K562 (cell line): ENCODE results near the gene LYPD5. TPM values are rescaled to one million over a fixed set of nuclear protein-coding genes. Genes with fewer than 3 reads are reported as not detected.

Source experiments
- ATAC-seq: fragments of 200-7000 bp; cut with Tn5 transposase; 3 replicates; pipeline ENCODE4 v1.9.1; 2020; ENCODE audit warnings: moderate library complexity
- BruUV-seq: library from RNA; stranded (reverse); fragments of 400-500 nt; replicated peaks from 2 replicates; lab custom pipeline; 2021; lab: Mats Ljungman, UMichigan
- CTCF ChIA-PET: fragments of 300-600 bp; formaldehyde crosslinking; extraction: SDS; loops from one replicate; lab custom pipeline; 2021; ENCODE audit warnings: low intra/inter-chr PET ratio; lab: Yijun Ruan, JAX
- POLR2A ChIA-PET: fragments of 300-600, 350-650 bp; sonication (Branson Sonifier 250); formaldehyde crosslinking; extraction: SDS; loops from one replicate; lab custom pipeline; 2021; ENCODE audit warnings: antibody characterized with exemption, inconsistent platforms; lab: Yijun Ruan, JAX
- DNase-seq, 4 experiments: peaks; one replicate each; pipeline versions ENCODE4 v3.0.0 to v3.0.0-alpha.2; 2011 to 2018; ENCODE audit warnings: low spot score in 3 of 4, mixed read lengths in 3 of 4; ENCODE audit errors: extremely low read depth in 1 of 4
- FAIRE-seq: peaks from 2 replicates; lab custom pipeline; 2011; peaks lifted over from hg19 to GRCh38; lab: Jason Lieb, UNC
- H2AFZ ChIP-seq: 2 replicates; pipeline ENCODE4 v1.6.0; 2011; ENCODE audit warnings: low read depth, low read length, control low read depth, inconsistent platforms
- H3K27ac ChIP-seq: fragments of 200-600 bp; 3 replicates; pipeline ENCODE4 v1.8.0; 2011; ENCODE audit warnings: low read depth, mild to moderate bottlenecking, control low read depth, inconsistent platforms, low read length, moderate library complexity, mixed read lengths; ENCODE audit errors: extremely low read depth
- H3K27me3 ChIP-seq, 2 experiments: fragments of 300-600 bp in 1 of 2; 2 replicates in 1 of 2; 3 replicates in 1 of 2; pipeline versions ENCODE4 v1.6.0 to v1.8.0; 2011; ENCODE audit warnings: inconsistent platforms in 2 of 2, low read length in 2 of 2, mild to moderate bottlenecking in 1 of 2, mixed read lengths in 1 of 2, moderate library complexity in 1 of 2; ENCODE audit not compliant: control insufficient read depth in 2 of 2, insufficient read depth in 2 of 2
- H3K36me3 ChIP-seq: fragments of 300-600 bp; 3 replicates; pipeline ENCODE4 v1.8.0; 2011; ENCODE audit warnings: mild to moderate bottlenecking, low read length, inconsistent platforms; ENCODE audit not compliant: control insufficient read depth, insufficient read depth
- H3K4me1 ChIP-seq, 2 experiments: fragments of 200-600 bp in 1 of 2; replicated peaks in 1 of 2; 2 replicates in 1 of 2; 3 replicates in 1 of 2; pipeline versions ENCODE4 v1.5.1 to v1.8.0; 2011; ENCODE audit warnings: inconsistent platforms in 2 of 2, low read length in 2 of 2, mild to moderate bottlenecking in 1 of 2, mixed read lengths in 1 of 2, moderate library complexity in 1 of 2; ENCODE audit not compliant: control insufficient read depth in 2 of 2, insufficient read depth in 2 of 2
- H3K4me2 ChIP-seq: 2 replicates; pipeline ENCODE4 v1.6.1; 2011; ENCODE audit warnings: low read length, control low read depth, inconsistent platforms, mixed read lengths; ENCODE audit not compliant: insufficient read depth
- H3K4me3 ChIP-seq: fragments of 200-600 bp; sonication (generic), shearing (Covaris generic); 2 replicates; pipeline ENCODE4 v1.5.1; 2016; ENCODE audit warnings: control low read depth, inconsistent platforms
- H3K79me2 ChIP-seq: fragments of 200-600 bp; 3 replicates; pipeline ENCODE4 v1.8.0; 2011; ENCODE audit warnings: low read length, inconsistent platforms; ENCODE audit not compliant: control insufficient read depth, insufficient read depth
- H3K9ac ChIP-seq, 2 experiments: 2 replicates each; pipeline versions ENCODE4 v1.6.0 to v1.6.1; 2011; ENCODE audit warnings: low read depth in 2 of 2, low read length in 2 of 2, control low read depth in 1 of 2, inconsistent platforms in 1 of 2, mild to moderate bottlenecking in 1 of 2, mixed read lengths in 1 of 2; ENCODE audit not compliant: insufficient read depth in 1 of 2
- H3K9me1 ChIP-seq: one replicate; pipeline ENCODE4 v1.6.0; 2011; ENCODE audit warnings: inconsistent platforms, mild to moderate bottlenecking, low read length, moderate library complexity; ENCODE audit not compliant: control insufficient read depth, insufficient read depth
- H3K9me3 ChIP-seq: replicated peaks from 2 replicates; pipeline ENCODE4 v1.5.1; 2011; ENCODE audit warnings: low read depth, low read length, inconsistent platforms; ENCODE audit not compliant: control insufficient read depth, insufficient read depth
- H4K20me1 ChIP-seq: replicated peaks from 2 replicates; pipeline ENCODE4 v1.6.1; 2011; ENCODE audit warnings: low read length, inconsistent platforms, mixed read lengths; ENCODE audit not compliant: control insufficient read depth, insufficient read depth
- ILK ChIP-seq: fragments of 450-650 bp; IDR thresholded peaks from 2 replicates; pipeline ENCODE4 v1.6.1; 2016; ENCODE audit warnings: missing genetic modification characterization, low read depth, mild to moderate bottlenecking, missing compliant biosample characterization, moderate library complexity, borderline replicate concordance
- ZFPM2 ChIP-seq: fragments of 250-450 bp; sonication (Bioruptor Pico); IDR thresholded peaks from 2 replicates; pipeline ENCODE4 v1.5.1; 2022; ENCODE audit warnings: mild to moderate bottlenecking
- ZNF41 ChIP-seq: fragments of 250-450 bp; sonication (Bioruptor Pico); conservative IDR thresholded peaks from 2 replicates; pipeline ENCODE4 v1.4.0; 2020; ENCODE audit warnings: mild to moderate bottlenecking
- in situ Hi-C: fragments of 300-500 bp; cut with MboI; formaldehyde crosslinking; loops from 4 replicates; pipeline ENCODE4 v1.15.0; 2018; ENCODE audit warnings: inconsistent platforms, mixed read lengths
- intact Hi-C: fragments of 100-400 bp; cut with micrococcal nuclease; formaldehyde crosslinking; loops from 2 replicates; pipeline ENCODE4 v1.14.2; 2022
- polyA plus RNA-seq, 8 experiments: library from polyadenylated mRNA; depleted of rRNA in 4 of 8; stranded (reverse) in 5 of 8; unstranded in 3 of 8; fragments of >200 nt; fragmentation: Nextera tagmentation in 2 of 8; fragmentation: Illumina TruSeq in 1 of 8; extraction: Ambion mirVana in 2 of 8; extraction: Trizol in 1 of 8; gene quantifications; 2 replicates each; pipeline versions ENCODE4 v1.2.1 to v1.2.3, GENCODE V29; 2011 to 2014; ENCODE audit warnings: inconsistent platforms in 1 of 8, missing spikeins in 1 of 8
- total RNA-seq, 7 experiments: library from RNA; depleted of rRNA in 6 of 7; stranded (reverse); fragments of >200 nt in 6 of 7; fragmentation: Illumina TruSeq in 2 of 7; extraction: Trizol in 2 of 7; gene quantifications; 2 replicates each; pipeline versions ENCODE4 v1.2.1 to v1.2.3, GENCODE V29; 2011 to 2021; ENCODE audit warnings: low replicate concordance in 1 of 7
- TF ChIP-seq, protein P1 (sequence below): fragments of 450-650 bp; IDR thresholded peaks from 2 replicates; pipeline ENCODE4 v1.6.1; 2017; ENCODE audit warnings: antibody characterized with exemption

Gene LYPD5
- total and polyA plus RNA-seq, 9 of the 15 experiments (the other 6 are each of a cell fraction or from before 2014, with no cell fraction given) = 0.03 to 0.22 (median 0.10) TPM; not detected in 3

DNA sequence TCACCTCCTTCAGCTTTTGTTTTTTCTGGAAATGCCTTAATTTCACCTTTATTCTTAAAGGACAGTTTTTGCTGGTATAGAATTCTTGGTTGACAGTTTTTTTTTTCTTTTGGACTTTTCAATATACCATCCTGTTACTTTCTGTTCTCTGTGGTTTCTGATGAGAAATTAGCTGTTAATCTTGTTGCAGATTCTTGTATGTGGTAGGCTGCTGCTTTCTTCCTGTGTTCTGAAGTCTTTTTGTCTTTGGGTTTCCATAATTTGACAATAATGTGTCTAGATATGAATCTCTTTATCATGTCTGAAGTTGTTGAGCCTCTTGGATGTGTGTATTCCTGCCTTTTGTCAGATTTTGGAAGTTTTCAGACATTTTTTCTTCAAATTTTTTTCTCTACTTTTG, 36.9 kb upstream of the LYPD5 start:
- H3K9ac ChIP-seq = no peak overlapping the region
- H3K4me1 ChIP-seq = no peaks in the 10 kb centered on the region
- no peaks in the 10 kb centered on the region for H3K79me2 ChIP-seq
- no peak overlapping the region for H3K4me3 ChIP-seq
- no peaks in the 10 kb centered on the region for H3K27me3 ChIP-seq
- no peak for DNase-seq
- no peak overlapping the region for H3K4me2 ChIP-seq
- H3K36me3 ChIP-seq = peaks cover 70% of the 10 kb centered on the region
- no peak for TF ChIP-seq ILK (tag)
- TF ChIP-seq, protein P1, sequence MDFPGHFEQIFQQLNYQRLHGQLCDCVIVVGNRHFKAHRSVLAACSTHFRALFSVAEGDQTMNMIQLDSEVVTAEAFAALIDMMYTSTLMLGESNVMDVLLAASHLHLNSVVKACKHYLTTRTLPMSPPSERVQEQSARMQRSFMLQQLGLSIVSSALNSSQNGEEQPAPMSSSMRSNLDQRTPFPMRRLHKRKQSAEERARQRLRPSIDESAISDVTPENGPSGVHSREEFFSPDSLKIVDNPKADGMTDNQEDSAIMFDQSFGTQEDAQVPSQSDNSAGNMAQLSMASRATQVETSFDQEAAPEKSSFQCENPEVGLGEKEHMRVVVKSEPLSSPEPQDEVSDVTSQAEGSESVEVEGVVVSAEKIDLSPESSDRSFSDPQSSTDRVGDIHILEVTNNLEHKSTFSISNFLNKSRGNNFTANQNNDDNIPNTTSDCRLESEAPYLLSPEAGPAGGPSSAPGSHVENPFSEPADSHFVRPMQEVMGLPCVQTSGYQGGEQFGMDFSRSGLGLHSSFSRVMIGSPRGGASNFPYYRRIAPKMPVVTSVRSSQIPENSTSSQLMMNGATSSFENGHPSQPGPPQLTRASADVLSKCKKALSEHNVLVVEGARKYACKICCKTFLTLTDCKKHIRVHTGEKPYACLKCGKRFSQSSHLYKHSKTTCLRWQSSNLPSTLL = no peak
- no peak for TF ChIP-seq ZNF41
- TF ChIP-seq ZFPM2 = no peak
- no peak overlapping the region for H2AFZ ChIP-seq
- CTCF ChIA-PET = no interaction called here
- no peak overlapping the region for H3K27ac ChIP-seq
- POLR2A ChIA-PET = no interaction called here
- no peaks in the 10 kb centered on the region for H4K20me1 ChIP-seq
- in situ Hi-C loops (no loop called here), intact Hi-C loops (no loop called here)
- no TSS peak for BruUV-seq
- ATAC-seq = no peak
- H3K9me3 ChIP-seq = peaks cover 9% of the 10 kb centered on the region
- no peaks in the 10 kb centered on the region for H3K9me1 ChIP-seq
- no peak for FAIRE-seq
